OCI-M2 (cell line): ENCODE measurements around the gene SAPCD1.
"Not testable (repeated sequence)": the region's sequence is repeated elsewhere in the genome, so short reads cannot be mapped to it uniquely, and the experiment has no call there.

Source experiments
- DNase-seq: peaks from one replicate; lab custom pipeline; 2025; ENCODE audit not compliant: unreplicated experiment; lab: John Stamatoyannopoulos, UW

Gene SAPCD1

GRCh38 chr6:31776989-31777666, 14.7 kb downstream of the SAPCD1 start, which contains the start of gene VWA7:
Gene VWA7 (minus strand): TSS chr6:31777328. CDS start chr6:31776779, 549 bp downstream.
- DNase-seq, result no peak

- no peak for DNase-seq
These were observed 15.2 kb downstream of the SAPCD1 start for GRCh38 chr6:31777667-31778050.

GRCh38 chr6:31778193-31778592, 15.7 kb downstream of the SAPCD1 start:
- DNase-seq, result no peak

GRCh38 chr6:31778999-31779885, 16.8 kb downstream of the SAPCD1 start:
- no peak for DNase-seq

GRCh38 chr6:31779908-31780307, 17.5 kb downstream of the SAPCD1 start:
- DNase-seq, result no peak

GRCh38 chr6:31780507-31781243, 18.2 kb downstream of the SAPCD1 start:
- DNase-seq, result no peak

GRCh38 chr6:31781244-31782125, 19.0 kb downstream of the SAPCD1 start:
- DNase-seq, result no peak

GRCh38 chr6:31782126-31782855, 19.8 kb downstream of the SAPCD1 start:
- no peak for DNase-seq

GRCh38 chr6:31784098-31784925, 21.9 kb downstream of the SAPCD1 start:
- no peak for DNase-seq

- DNase-seq, result no peak
These were observed 23.0 kb downstream of the SAPCD1 start for GRCh38 chr6:31785475-31785874.

GRCh38 chr6:31791324-31792089, 29.1 kb downstream of the SAPCD1 start:
- DNase-seq, result peak; percentile 67

GRCh38 chr6:31792090-31792374, 29.6 kb downstream of the SAPCD1 start:
- no peak for DNase-seq

GRCh38 chr6:31792761-31793171, 30.3 kb downstream of the SAPCD1 start:
- DNase-seq, result no peak

GRCh38 chr6:31793927-31794245, 31.4 kb downstream of the SAPCD1 start:
- DNase-seq, result not testable (repeated sequence)

- DNase-seq, result no peak
These were observed 31.9 kb downstream of the SAPCD1 start for GRCh38 chr6:31794294-31794865.

- no peak for DNase-seq
These were observed 32.6 kb downstream of the SAPCD1 start for GRCh38 chr6:31794866-31795615.

GRCh38 chr6:31795616-31796298, 33.3 kb downstream of the SAPCD1 start, which contains the start of gene VARS1:
Gene VARS1 (minus strand): TSS chr6:31795752. CDS start chr6:31795217, 535 bp downstream.
- peak; percentile 40 for DNase-seq
